Stimulated activated CD4-positive, alpha-beta T cell treated with anti-CD3 and anti-CD28 coated beads, Interleukin-15, amount 100 ng/mL, for 24 hours (primary cell): Measurements from ENCODE around the gene CAMKK2.
"Not testable (repeated sequence)": the region's sequence is repeated elsewhere in the genome, so short reads cannot be mapped to it uniquely, and the experiment has no call there.

Source experiments
- DNase-seq: peaks from one replicate; pipeline ENCODE4 v3.0.0-alpha.2; 2020

The CAMKK2 gene

DNA sequence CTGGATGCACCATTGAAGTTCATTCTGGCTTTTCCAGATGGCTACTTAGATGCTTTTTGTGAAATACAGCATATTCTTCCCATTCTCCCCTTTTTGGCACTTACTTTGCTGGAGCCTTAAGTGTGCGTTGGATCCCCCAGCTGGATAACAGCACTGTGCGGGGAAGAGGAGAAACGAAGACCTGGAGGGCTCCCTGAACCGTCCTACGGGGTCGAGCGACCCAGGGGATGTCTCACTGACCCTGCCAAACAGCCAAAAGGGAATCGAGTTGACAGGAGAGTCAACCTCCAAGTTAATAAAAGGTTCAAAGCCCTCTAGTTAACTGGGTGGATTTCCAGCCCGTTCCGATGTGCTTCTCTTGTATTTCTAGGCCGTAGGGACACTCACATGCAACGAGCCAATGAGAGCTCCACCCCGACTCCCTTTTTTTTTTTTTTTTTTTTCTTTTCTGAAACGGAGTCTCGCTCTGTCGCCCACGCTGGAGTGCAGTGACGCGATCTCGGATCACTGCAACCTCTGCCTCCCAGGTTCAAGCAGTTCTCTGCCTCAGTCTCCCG lies 1.0 kb upstream of the CAMKK2 start:
- DNase-seq = peak; percentile 83

GRCh38 chr12:121295746-121296617 lies 527 bp downstream of the CAMKK2 start:
- DNase-seq = no peak

DNA sequence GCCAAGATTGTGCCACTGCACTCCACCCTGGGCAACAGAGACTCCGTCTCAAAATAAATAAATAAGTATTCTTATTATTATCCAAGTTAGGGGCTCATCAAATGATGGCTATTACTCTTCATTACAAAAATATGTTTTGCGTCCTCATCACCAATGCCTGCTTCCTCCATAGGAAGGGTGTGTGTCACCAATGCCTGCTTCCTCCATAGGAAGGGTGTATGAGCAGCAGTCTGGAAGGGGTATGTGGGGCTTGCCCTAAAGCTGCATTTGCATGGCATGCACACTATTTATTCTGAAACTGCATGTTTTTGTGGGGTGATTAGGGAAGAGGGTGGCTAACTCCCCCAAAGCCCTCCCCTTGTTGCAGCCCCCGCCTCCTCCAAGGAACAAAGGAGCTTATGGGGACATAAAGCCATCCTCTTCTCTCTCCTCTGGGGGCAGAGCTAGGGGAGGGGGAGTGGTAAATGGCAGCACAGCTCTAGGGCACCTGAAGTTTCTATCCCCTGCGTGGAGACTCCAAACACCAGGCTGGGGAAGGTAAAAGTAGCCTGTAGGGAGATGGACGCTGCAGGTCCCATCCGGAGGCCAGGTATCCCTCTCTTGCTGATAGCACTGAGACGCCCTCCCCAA lies 1.3 kb downstream of the CAMKK2 start:
- peak; percentile 26 for DNase-seq

DNA sequence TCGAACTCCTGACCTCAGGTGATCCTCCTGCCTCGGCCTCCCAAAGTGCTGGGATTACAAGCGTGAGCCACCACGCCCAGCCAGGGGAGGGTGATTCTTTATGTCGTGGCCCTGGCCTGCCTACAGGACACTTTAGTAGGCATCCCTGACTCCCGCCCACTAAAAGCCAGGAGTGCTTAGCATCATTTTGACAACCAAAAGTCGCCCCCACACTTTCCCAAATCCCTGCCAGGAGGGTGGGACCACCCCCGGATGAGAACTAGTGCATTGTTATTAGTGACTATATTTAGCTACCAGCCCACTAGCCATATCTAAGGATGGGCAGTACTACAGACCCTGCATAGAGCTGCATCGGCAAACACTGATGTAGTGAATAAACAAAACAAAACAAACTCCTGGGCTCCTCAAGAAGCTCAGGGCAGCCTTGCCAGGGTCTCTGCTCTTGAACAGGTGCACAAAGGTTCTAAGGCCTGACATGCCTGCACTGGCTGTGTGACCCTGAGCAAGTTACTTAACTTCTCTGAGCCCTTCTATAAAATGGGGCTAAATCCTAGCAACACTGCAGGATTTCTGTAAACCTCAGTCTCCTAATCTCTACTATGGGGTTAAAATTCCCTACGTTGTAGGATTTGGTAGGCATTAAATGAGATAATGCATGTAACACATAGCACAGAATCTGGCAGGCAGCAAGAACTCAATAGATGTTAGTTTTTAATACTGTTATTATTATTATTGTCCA lies 2.2 kb downstream of the CAMKK2 start:
- DNase-seq = no peak

DNA sequence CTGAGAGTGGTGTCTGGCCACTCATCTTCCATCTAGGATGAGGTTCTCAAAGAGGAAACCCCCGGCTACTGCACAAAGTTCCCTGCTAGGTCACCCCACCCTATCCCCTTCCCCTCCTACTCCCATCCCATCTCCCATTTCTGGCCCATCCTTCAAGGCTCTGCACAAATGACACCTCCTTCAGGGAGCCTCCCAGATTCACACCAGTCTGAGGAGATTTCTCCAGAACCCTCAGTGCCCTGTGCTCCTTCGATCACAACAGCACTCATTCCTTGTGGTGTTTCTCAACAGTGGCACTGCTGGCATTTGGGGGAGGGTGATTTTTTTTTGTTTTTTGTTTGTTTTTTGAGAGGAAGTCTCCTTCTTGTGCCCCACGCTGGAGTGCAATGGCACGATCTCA lies 2.9 kb downstream of the CAMKK2 start:
- DNase-seq = no peak

GRCh38 chr12:121290410-121290809 lies 6.1 kb downstream of the CAMKK2 start:
- DNase-seq = no peak

DNA sequence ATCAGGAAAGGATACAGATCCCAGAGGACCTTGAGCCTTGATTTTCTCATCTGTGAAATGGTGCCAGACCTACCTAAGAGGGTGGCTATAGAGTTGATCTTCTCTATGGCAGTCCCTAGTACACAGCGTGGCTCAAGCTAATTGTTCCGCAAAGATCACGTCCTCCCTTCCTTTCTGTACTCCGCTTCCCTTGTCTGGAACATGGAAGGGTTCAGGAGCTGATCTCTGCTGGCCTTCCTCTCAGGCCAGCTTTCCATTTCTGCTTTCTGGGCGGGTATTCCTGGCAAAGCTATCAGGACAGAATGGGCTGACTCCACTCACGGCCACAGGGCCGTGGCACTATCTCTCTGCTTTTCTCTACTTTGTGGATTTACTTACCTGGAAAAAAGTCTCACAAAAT lies 6.5 kb downstream of the CAMKK2 start:
- no peak for DNase-seq

GRCh38 chr12:121288986-121289385 lies 7.5 kb downstream of the CAMKK2 start:
- no peak for DNase-seq

GRCh38 chr12:121288158-121288845 lies 8.2 kb downstream of the CAMKK2 start:
- no peak for DNase-seq

DNA sequence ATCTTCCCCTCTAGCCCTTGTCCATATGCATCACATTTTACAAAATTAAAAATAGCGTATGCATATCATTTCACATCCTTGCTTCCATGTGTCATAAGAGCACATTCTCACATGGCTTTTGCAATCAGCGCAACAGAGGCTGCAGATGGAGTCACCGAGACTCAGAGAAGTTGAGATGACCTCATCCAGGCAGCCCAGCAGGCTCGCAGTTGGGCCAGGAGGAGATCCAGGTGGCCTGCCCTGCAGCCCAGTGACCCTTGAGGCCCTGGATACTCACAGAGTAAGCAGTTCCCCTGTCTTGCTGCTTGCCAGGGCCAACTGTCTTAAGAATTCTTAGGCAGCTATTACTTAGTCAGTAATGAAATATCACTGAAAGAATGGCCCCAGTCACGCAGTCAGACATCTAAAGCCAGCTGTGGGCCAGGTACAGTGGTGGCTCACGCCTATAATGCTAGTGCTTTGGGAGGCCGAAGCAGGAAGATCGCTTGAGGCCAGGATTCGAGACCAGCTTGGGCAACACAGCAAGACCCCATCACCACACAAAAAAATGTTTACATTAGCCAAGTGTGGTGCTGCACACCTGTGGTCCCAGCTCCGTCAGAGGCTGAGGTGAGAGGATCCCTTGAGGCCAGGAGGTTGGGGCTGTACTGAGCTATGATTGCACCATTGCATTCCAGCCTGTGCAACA lies 9.1 kb downstream of the CAMKK2 start:
- DNase-seq = no peak

GRCh38 chr12:121285856-121286255 lies 10.7 kb downstream of the CAMKK2 start:
- no peak for DNase-seq

DNA sequence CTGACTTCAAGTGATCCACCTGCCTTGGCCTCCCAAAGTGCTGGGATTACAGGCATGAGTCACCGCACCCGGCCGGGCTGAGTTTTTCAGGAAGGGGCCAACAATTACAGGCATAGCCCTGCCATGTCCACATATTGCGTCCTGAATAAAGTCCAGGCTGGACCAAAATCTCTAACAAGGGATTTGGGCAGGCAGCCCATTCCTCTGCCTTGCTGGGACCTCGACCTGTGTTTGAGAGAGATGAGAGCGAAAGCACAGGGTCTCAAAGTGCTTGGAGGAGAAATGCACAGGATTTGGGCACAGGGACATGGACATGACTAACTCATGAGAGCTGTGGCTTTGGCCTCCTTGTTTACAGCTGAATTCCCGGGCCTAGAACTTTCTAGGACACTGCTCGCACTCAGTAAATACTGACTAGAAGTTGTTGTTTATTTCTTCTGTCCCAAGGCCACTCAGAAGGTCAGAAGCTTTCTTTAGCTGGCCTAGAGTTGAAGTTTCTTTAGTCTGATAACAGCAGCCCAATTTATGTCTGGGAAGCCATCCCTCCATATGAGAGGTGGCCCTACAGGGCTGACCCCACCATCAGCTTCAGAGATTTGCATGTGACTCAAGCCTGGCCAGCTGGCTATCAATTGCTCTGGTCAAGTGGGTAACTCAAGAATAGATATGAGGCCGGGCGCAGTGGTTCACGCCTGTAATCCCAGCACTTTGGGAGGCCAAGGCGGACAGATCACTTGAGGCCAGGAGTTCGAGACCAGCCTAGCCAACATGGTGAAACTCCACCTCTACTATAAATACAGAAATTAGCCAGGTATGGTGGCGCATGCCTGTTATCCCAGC lies 11.7 kb downstream of the CAMKK2 start:
- DNase-seq = no peak

- no peak for DNase-seq
Observed at GRCh38 chr12:121283841-121284240, 12.7 kb downstream of the CAMKK2 start.

DNA sequence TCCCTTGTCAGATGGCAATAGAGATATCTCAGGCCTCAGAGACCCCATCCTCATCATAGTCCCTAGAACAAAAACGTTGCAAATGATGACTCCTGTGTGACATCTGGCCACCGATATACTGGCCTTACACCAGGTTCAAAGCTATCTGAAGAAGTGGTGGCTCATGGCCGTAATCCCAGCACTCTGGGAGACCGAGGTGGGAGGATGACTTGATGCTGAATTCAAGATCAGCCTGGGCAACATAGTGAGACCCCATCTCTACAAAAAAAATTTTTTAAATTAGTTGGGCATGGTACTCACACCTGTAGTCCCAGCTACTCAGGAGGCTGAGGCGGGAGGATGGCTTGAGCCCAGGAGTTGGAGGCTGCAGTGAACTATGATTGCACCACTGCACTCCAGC lies 13.1 kb downstream of the CAMKK2 start:
- no peak for DNase-seq

DNA sequence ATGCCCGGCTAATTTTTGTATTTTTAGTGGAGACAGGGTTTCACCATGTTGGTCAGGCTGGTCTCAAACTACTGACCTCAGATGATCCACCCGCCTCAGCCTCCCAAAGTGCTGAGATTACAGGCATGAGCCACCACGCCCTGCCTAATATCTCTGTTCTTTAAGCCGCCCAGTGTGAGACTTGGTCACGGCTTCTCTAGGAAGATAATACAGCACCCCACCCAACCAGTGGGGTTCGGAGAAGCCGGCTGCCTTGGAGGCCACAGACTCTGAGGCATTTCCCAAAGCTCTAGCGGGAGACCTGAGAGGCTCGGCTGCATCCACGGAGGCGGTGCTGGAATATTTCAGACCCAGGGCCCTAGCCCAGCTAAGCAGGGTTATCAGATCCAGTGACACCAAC lies 13.6 kb downstream of the CAMKK2 start:
- not testable (repeated sequence) for DNase-seq

DNA sequence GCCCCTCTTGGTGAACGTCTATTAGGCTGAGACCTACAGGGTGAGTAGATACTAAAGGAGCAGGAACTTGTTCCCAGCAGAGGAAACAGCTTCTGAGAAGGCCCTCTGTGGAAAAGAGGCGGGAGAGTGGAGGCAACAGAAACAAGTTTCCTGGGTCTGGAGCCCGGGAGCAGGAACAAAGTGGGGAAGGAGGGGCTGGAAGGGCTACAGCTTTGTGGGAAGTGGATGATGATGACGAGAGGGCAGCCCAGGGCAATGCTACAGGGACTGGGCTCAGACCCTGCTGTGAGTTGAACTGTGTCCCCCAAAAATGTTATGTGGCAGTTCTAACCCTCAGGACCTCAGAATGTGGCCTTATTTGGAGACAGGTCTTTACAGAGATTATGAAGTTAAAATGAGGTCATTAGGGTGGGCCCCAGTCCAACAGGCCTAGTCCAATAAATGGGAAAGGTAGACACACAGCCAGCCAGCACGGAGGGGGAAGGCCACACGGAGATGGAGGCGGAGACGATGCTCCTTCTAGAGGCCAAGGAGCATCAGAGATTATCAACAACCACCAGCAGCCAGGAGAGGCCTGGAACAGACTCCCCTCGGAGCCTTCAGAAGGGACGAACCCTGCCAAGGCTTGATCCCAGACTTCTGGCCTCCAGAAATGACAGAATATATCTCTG lies 14.3 kb downstream of the CAMKK2 start:
- no peak for DNase-seq

DNA sequence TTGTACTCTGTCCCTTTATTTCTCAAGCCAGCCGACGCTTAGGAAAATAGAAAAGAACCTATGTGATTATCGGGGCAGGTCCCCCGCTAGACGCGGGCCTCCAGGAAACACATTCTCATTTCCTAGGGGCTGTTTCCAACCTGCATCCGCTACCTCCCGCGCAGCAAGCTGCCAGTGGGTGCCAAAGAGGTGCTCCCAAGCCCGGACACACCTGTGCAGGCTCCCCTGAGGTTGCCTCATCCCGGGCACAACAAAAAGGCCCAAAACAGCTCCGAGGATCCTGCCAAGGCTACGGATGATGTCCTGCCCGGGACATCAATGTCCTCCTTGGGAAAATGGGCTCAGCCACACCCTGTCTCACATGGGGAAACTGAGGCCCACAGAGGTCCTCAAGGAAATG lies 15.4 kb downstream of the CAMKK2 start:
- DNase-seq = not testable (repeated sequence)

GRCh38 chr12:121280531-121280930 lies 16.0 kb downstream of the CAMKK2 start:
- not testable (repeated sequence) for DNase-seq

DNA sequence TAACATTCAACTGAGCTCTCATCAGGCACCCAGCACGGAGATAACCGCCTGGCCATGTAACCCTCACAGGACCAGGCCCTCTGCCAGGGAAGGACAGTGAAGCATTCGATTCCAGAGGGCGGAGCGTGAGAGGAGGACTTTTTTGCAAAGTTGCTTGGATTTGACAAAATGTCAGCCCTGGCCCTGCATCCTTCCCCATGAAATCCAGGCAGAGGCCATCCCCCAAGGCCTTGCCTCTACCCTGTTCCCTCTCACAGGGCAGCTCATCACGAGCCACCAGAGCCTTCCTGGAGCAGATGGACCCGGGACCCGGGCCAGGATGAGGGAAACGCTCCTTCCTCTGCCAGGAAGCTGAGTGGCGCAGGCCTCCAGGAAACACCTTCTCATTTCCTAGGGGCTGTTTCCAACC lies 17.0 kb downstream of the CAMKK2 start:
- DNase-seq = no peak

GRCh38 chr12:121279071-121279375 lies 17.5 kb downstream of the CAMKK2 start:
- DNase-seq = no peak
